SU-DHL-6 (cell line): ENCODE measurements around the gene ITPR2.

Experiments
- EZH2phosphoT487 ChIP-seq: fragments of 200-600 bp; sonication (generic), shearing (Covaris generic); conservative IDR thresholded peaks from 2 replicates; pipeline ENCODE4 v1.6.1; 2018; ENCODE audit warnings: mild to moderate bottlenecking, antibody characterized with exemption, low read length, moderate library complexity, mixed read lengths
- TF ChIP-seq, protein P1 (sequence below): fragments of 200-600 bp; sonication (generic); IDR thresholded peaks from one replicate; pipeline ENCODE4 v1.5.1; 2017; ENCODE audit warnings: antibody characterized with exemption, mild to moderate bottlenecking, low read length, moderate library complexity; ENCODE audit not compliant: insufficient read depth, poor library complexity, severe bottlenecking

DNA sequence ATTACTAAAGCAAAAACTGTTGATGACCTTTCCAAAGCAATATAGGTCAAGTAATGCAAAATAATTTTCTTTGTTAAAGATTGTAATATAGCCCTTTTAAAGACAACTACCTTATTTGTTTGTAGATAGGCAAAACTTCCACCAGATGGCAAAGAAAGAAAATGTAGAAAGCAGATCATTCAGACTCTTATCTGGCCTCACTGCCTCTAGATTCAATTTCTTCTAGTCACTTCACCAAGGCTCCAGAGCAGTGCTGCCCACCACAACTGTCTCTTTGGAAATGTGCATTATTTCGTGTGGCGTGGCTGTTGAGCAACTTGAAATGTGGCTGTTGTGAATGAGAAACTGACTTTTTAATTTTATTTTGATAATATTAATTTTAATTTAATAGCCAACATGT lies 127.1 kb downstream of the ITPR2 start:
- TF ChIP-seq, protein P1, sequence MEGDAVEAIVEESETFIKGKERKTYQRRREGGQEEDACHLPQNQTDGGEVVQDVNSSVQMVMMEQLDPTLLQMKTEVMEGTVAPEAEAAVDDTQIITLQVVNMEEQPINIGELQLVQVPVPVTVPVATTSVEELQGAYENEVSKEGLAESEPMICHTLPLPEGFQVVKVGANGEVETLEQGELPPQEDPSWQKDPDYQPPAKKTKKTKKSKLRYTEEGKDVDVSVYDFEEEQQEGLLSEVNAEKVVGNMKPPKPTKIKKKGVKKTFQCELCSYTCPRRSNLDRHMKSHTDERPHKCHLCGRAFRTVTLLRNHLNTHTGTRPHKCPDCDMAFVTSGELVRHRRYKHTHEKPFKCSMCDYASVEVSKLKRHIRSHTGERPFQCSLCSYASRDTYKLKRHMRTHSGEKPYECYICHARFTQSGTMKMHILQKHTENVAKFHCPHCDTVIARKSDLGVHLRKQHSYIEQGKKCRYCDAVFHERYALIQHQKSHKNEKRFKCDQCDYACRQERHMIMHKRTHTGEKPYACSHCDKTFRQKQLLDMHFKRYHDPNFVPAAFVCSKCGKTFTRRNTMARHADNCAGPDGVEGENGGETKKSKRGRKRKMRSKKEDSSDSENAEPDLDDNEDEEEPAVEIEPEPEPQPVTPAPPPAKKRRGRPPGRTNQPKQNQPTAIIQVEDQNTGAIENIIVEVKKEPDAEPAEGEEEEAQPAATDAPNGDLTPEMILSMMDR = no peak
- TF ChIP-seq EZH2phosphoT487 = no peak
